Measurements from ENCODE around the gene MYT1.

DNA sequence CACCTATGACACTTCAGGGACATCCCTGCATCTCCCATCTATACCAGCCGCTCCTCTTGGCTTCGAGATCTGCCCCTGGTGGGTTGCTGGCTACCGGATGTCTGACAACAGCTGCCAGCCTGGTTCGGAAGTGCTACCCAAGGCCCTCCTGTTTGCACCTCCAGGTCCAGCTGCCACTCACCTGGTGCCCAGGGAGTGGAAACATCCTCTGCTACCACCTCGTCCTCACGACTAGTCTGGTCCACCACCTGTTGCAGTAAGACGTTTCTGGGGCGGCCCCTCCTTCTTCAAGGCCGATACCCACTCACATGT lies 83.0 kb downstream of the MYT1 start:
- TF ChIP-seq POLR2A (IDR thresholded peaks at IDR 0.05; ENCODE audit: control extremely low read depth in 1 of 2, low read depth in 2 of 2, low read length in 2 of 2) (no peak), RFX5 (IDR thresholded peaks at IDR 0.05; ENCODE audit: borderline replicate concordance, low read depth, low read length) (no peak), HDAC2 (IDR thresholded peaks at IDR 0.05; ENCODE audit: borderline replicate concordance in 1 of 2, low read depth in 2 of 2, low read length in 2 of 2) (no peak), CBX5 (IDR thresholded peaks at IDR 0.05; ENCODE audit: low read depth, low read length) (no peak)
- TF ChIP-seq, protein P1, sequence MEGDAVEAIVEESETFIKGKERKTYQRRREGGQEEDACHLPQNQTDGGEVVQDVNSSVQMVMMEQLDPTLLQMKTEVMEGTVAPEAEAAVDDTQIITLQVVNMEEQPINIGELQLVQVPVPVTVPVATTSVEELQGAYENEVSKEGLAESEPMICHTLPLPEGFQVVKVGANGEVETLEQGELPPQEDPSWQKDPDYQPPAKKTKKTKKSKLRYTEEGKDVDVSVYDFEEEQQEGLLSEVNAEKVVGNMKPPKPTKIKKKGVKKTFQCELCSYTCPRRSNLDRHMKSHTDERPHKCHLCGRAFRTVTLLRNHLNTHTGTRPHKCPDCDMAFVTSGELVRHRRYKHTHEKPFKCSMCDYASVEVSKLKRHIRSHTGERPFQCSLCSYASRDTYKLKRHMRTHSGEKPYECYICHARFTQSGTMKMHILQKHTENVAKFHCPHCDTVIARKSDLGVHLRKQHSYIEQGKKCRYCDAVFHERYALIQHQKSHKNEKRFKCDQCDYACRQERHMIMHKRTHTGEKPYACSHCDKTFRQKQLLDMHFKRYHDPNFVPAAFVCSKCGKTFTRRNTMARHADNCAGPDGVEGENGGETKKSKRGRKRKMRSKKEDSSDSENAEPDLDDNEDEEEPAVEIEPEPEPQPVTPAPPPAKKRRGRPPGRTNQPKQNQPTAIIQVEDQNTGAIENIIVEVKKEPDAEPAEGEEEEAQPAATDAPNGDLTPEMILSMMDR (IDR thresholded peaks at IDR 0.05; ENCODE audit: control extremely low read depth in 1 of 3, insufficient read depth in 1 of 3, low read depth in 1 of 3, low read length in 3 of 3), result no peak

All from H1 (cell line).